ENCODE measurements around the gene CTNNBL1.
"Not testable (repeated sequence)": the region's sequence is repeated elsewhere in the genome, so short reads cannot be mapped to it uniquely, and the experiment has no call there.

CTNNBL1 gene

GRCh38 chr20:37706298-37706697 is 12.5 kb downstream of the CTNNBL1 start:
- DNase-seq (ENCODE audit: low read depth in 1 of 2, low spot score in 1 of 2), result no peak

GRCh38 chr20:37711001-37711400 is 17.2 kb downstream of the CTNNBL1 start:
- no peak for DNase-seq (ENCODE audit: low read depth in 1 of 2, low spot score in 1 of 2)

- DNase-seq (ENCODE audit: low read depth in 1 of 2, low spot score in 1 of 2), result no peak
These were observed 18.4 kb downstream of the CTNNBL1 start for GRCh38 chr20:37711994-37712964.

GRCh38 chr20:37713396-37713795 is 19.6 kb downstream of the CTNNBL1 start:
- no peak for DNase-seq (ENCODE audit: low read depth in 1 of 2, low spot score in 1 of 2)

- no peak for DNase-seq (ENCODE audit: low read depth in 1 of 2, low spot score in 1 of 2)
These were observed 21.3 kb downstream of the CTNNBL1 start for GRCh38 chr20:37714978-37715672.

GRCh38 chr20:37721751-37722150 is 27.9 kb downstream of the CTNNBL1 start:
- DNase-seq (ENCODE audit: low read depth in 1 of 2, low spot score in 1 of 2), result no peak

GRCh38 chr20:37722312-37722711 is 28.5 kb downstream of the CTNNBL1 start:
- DNase-seq (ENCODE audit: low read depth in 1 of 2, low spot score in 1 of 2), result not testable (repeated sequence)

GRCh38 chr20:37723668-37724067 is 29.8 kb downstream of the CTNNBL1 start:
- no peak for DNase-seq (ENCODE audit: low read depth in 1 of 2, low spot score in 1 of 2)

- no peak for DNase-seq (ENCODE audit: low read depth in 1 of 2, low spot score in 1 of 2)
These were observed 31.3 kb downstream of the CTNNBL1 start for GRCh38 chr20:37725165-37725564.

- DNase-seq (ENCODE audit: low read depth in 1 of 2, low spot score in 1 of 2), result no peak
These were observed 32.0 kb downstream of the CTNNBL1 start for GRCh38 chr20:37725855-37726254.

- no peak for DNase-seq (ENCODE audit: low read depth in 1 of 2, low spot score in 1 of 2)
These were observed 32.5 kb downstream of the CTNNBL1 start for GRCh38 chr20:37726321-37726720.

- DNase-seq (ENCODE audit: low read depth in 1 of 2, low spot score in 1 of 2), result no peak
These were observed 33.4 kb downstream of the CTNNBL1 start for GRCh38 chr20:37726971-37727956.

GRCh38 chr20:37727957-37728634 is 34.3 kb downstream of the CTNNBL1 start:
- no peak for DNase-seq (ENCODE audit: low read depth in 1 of 2, low spot score in 1 of 2)

GRCh38 chr20:37728635-37728983 is 34.8 kb downstream of the CTNNBL1 start:
- no peak for DNase-seq (ENCODE audit: low read depth in 1 of 2, low spot score in 1 of 2)

- DNase-seq (ENCODE audit: low read depth in 1 of 2, low spot score in 1 of 2), result no peak
These were observed 35.6 kb downstream of the CTNNBL1 start for GRCh38 chr20:37729452-37729851.

- no peak for DNase-seq (ENCODE audit: low read depth in 1 of 2, low spot score in 1 of 2)
These were observed 36.1 kb downstream of the CTNNBL1 start for GRCh38 chr20:37729909-37730308.

GRCh38 chr20:37733416-37733815 is 39.6 kb downstream of the CTNNBL1 start:
- DNase-seq (ENCODE audit: low read depth in 1 of 2, low spot score in 1 of 2), result no peak

GRCh38 chr20:37734228-37734985 is 40.6 kb downstream of the CTNNBL1 start:
- DNase-seq (ENCODE audit: low read depth in 1 of 2, low spot score in 1 of 2), result no peak

- no peak for DNase-seq (ENCODE audit: low read depth in 1 of 2, low spot score in 1 of 2)
These were observed 41.7 kb downstream of the CTNNBL1 start for GRCh38 chr20:37735541-37735940.

- no peak for DNase-seq (ENCODE audit: low read depth in 1 of 2, low spot score in 1 of 2)
These were observed 42.3 kb downstream of the CTNNBL1 start for GRCh38 chr20:37736132-37736531.

All from stimulated activated CD4-positive, alpha-beta T cell treated with anti-CD3 and anti-CD28 coated beads, Interleukin-15, amount 100 ng/mL, for 1 hour (primary cell).